Stimulated activated CD8-positive, alpha-beta memory T cell treated with anti-CD3 and anti-CD28 coated beads, Interleukin-7, amount 100 ng/mL, for 48 hours (primary cell): ENCODE measurements around the gene PIK3R4.

ENCODE experiments used
- DNase-seq, 2 donors: peaks; one replicate each; pipeline ENCODE4 v3.0.0-alpha.2; 2020; ENCODE audit warnings: low read depth in 1 of 2; ENCODE audit errors: extremely low read depth in 1 of 2

Gene PIK3R4

GRCh38 chr3:130692455-130692854 lies 54.2 kb downstream of the PIK3R4 start:
- no peak for DNase-seq

GRCh38 chr3:130688697-130689470 lies 57.7 kb downstream of the PIK3R4 start:
- no peak for DNase-seq

- DNase-seq = no peak
Measured at GRCh38 chr3:130688015-130688688, 58.5 kb downstream of the PIK3R4 start.

- no peak for DNase-seq
Measured at GRCh38 chr3:130687327-130687726, 59.3 kb downstream of the PIK3R4 start.

GRCh38 chr3:130686833-130687232 lies 59.8 kb downstream of the PIK3R4 start:
- no peak for DNase-seq

- no peak for DNase-seq
Measured at GRCh38 chr3:130682131-130682530, 64.5 kb downstream of the PIK3R4 start.

- no peak for DNase-seq
Measured at GRCh38 chr3:130679218-130679617, 67.4 kb downstream of the PIK3R4 start.

- no peak for DNase-seq
Measured at GRCh38 chr3:130677343-130677742, 69.3 kb downstream of the PIK3R4 start.

- DNase-seq = no peak
Measured at GRCh38 chr3:130671545-130672312, 74.9 kb downstream of the PIK3R4 start.

GRCh38 chr3:130669740-130670139 lies 76.9 kb downstream of the PIK3R4 start:
- DNase-seq = no peak

- DNase-seq = no peak
Measured at GRCh38 chr3:130663092-130663491, 83.5 kb downstream of the PIK3R4 start.

GRCh38 chr3:130662501-130662996 lies 84.1 kb downstream of the PIK3R4 start:
- DNase-seq = no peak

- no peak for DNase-seq
Measured at GRCh38 chr3:130661140-130661891, 85.3 kb downstream of the PIK3R4 start.

- DNase-seq = no peak
Measured at GRCh38 chr3:130659911-130660310, 86.7 kb downstream of the PIK3R4 start.

- no peak for DNase-seq
Measured at GRCh38 chr3:130658678-130659077, 88.0 kb downstream of the PIK3R4 start.

- DNase-seq = no peak
Measured at GRCh38 chr3:130656627-130657026, 90.0 kb downstream of the PIK3R4 start.

GRCh38 chr3:130654921-130655320 lies 91.7 kb downstream of the PIK3R4 start:
- DNase-seq = no peak

- DNase-seq = no peak
Measured at GRCh38 chr3:130654091-130654490, 92.5 kb downstream of the PIK3R4 start.

GRCh38 chr3:130649061-130649654 lies 97.5 kb downstream of the PIK3R4 start:
- DNase-seq = no peak

GRCh38 chr3:130648293-130648692 lies 98.3 kb downstream of the PIK3R4 start:
- no peak for DNase-seq
